SK-N-MC (cell line): ENCODE results near the gene OR2V2.

Experiments
- EZH2 ChIP-seq: fragments of 200-600 bp; sonication (generic); IDR thresholded peaks from one replicate; pipeline ENCODE4 v1.6.1; 2017; ENCODE audit warnings: antibody characterized with exemption
- POLR2AphosphoS5 ChIP-seq: IDR thresholded peaks from 2 replicates; pipeline ENCODE4 v1.6.1; 2012; ENCODE audit warnings: mild to moderate bottlenecking, low read depth, low read length, borderline replicate concordance

DNA sequence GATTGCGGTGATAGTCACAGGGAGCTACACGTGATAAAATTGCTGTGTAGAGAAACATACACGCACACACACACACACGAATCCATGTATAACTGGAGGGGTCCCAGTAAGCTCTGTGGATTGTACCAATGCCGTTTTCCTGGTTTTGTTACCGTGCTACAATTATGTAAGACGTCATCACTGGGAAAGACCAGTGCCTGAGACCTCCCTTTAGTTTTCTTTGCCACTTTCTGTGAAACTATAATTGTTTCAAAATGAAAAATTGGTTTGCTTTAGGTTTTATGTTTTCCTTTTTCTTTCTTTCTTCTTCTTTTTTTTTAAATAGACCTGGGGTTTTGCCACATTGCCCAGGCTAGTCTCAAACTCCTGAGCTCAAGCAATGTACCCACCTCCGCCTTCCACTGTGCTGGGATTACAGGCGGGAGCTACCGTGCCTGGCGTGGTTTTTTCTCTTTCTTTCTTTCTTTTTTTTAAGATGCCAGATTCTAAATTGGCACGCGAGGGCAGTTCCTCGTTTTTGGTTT lies 21.3 kb downstream of the OR2V2 start:
- TF ChIP-seq POLR2AphosphoS5 (no peak), EZH2 (no peak)
